ENCODE results near the gene TUBGCP5. TPM values are rescaled to one million over a fixed set of nuclear protein-coding genes. Genes with fewer than 3 reads are reported as not detected.

Gene TUBGCP5
- total RNA-seq, 2 donors from 2014 or later, result 23.0 to 24.7 TPM

DNA sequence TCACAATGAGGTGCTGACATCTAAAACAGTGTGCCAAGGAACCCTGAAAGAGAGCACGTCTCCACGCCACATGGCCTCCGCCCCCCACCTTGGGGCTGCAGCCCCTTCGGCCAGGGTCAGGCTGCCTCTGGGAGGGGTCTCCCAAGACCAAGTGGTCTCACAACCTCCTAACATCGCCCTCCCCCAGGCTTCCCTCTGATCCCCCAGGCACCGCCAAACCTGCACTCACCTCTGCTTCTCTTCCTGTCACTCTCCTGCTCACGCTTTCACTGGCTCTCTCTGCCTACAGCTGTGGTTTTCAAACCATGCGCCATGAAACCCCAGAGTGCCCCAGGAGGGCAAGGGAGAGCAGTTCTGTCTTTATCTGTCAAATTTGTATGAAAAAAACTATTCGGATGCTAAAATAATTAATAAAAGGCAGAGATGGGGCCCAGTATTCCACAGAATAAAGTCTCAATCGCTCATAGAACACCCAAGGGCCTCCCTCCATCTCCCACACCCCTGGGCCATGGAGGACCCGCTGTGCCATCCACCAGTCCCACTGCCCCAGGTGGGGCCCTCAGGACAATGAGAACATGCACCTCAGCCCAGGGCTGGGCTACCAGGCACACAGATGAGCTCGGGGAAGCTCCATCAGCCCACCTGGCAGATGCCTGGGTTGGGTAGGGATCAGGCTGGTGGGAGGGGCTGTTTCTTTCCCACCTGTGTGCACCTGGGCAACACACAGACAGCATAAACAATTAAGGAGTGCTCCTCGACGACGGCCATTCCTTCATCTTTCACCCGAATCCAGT is 80.7 kb downstream of the TUBGCP5 start:
- Histone ChIP-seq H3K9me3 (ENCODE audit: control insufficient read depth, low read length) (no peaks in the 10 kb centered on the region), H3K27me3 (ENCODE audit: control insufficient read depth, insufficient read depth, low read length, poor library complexity, severe bottlenecking) (no peaks in the 10 kb centered on the region), H3K4me3 (ENCODE audit: low read length) (no peak overlapping the region), H3K4me1 (ENCODE audit: control insufficient read depth, insufficient read depth, low read length) (no peaks in the 10 kb centered on the region), H3K27ac (ENCODE audit: low read depth, low read length) (no peak overlapping the region), H3K36me3 (ENCODE audit: control insufficient read depth, insufficient read depth, low read length) (peaks cover 5% of the 10 kb centered on the region), H3K9ac (ENCODE audit: extremely low read depth, low read length, poor library complexity, severe bottlenecking) (no peak overlapping the region)
- TF ChIP-seq CTCF (conservative IDR thresholded peaks at IDR 0.05), result no peak
- Mint-ChIP-seq H3K27ac (no peak overlapping the region), H3K36me3 (ENCODE audit: low read depth) (peaks cover 8% of the 10 kb centered on the region), H3K4me1 (peaks cover 4% of the 10 kb centered on the region), H3K27me3 (ENCODE audit: insufficient read depth) (no peaks in the 10 kb centered on the region), H3K4me3 (no peak overlapping the region), H3K9me3 (no peaks in the 10 kb centered on the region)
- no peak for DNase-seq
- 88 to 98% methylated on average over 9 to 16 of the region's 16 CpGs for WGBS, 2 experiments (ENCODE audit: insufficient coverage in 1 of 2, insufficient read length in 1 of 2)

DNA sequence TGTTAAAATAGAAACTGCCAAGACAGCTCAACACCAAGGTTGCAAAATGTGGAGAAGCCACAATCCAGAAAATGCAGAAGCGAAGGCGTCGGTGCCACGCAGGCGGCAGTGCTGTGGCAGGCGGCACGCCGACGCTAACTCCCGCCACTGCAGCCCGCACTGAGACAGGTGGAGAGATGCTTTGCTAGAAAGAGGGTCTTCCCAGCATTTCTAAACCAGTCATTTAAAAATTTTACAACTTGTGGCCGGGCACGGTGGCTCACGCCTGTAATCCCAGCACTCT is 82.5 kb downstream of the TUBGCP5 start:
- H3K36me3 ChIP-seq (ENCODE audit: control insufficient read depth, insufficient read depth, low read length), result no peaks in the 10 kb centered on the region
- H3K27ac Mint-ChIP-seq, result no peak overlapping the region
- H3K4me3 ChIP-seq (ENCODE audit: low read length), result no peak overlapping the region
- no peaks in the 10 kb centered on the region for H3K9me3 Mint-ChIP-seq
- no peak for TF ChIP-seq CTCF (conservative IDR thresholded peaks at IDR 0.05)
- H3K9ac ChIP-seq (ENCODE audit: extremely low read depth, low read length, poor library complexity, severe bottlenecking), result no peak overlapping the region
- peaks cover 16% of the 10 kb centered on the region for H3K4me1 Mint-ChIP-seq
- no peaks in the 10 kb centered on the region for H3K9me3 ChIP-seq (ENCODE audit: control insufficient read depth, low read length)
- WGBS, 2 experiments (ENCODE audit: insufficient coverage in 1 of 2, insufficient read length in 1 of 2), result 93 to 94% methylated on average over 11 to 14 of the region's 14 CpGs
- DNase-seq, result peak; percentile 20
- H3K27ac ChIP-seq (ENCODE audit: low read depth, low read length), result peak overlapping the region; percentile 72
- peaks cover 3% of the 10 kb centered on the region for H3K36me3 Mint-ChIP-seq (ENCODE audit: low read depth)
- no peaks in the 10 kb centered on the region for H3K4me1 ChIP-seq (ENCODE audit: control insufficient read depth, insufficient read depth, low read length)
- no peak overlapping the region for H3K4me3 Mint-ChIP-seq
- no peaks in the 10 kb centered on the region for H3K27me3 Mint-ChIP-seq (ENCODE audit: insufficient read depth)
- H3K27me3 ChIP-seq (ENCODE audit: control insufficient read depth, insufficient read depth, low read length, poor library complexity, severe bottlenecking), result no peaks in the 10 kb centered on the region

GRCh38 chr15:22956257-22956977 is 83.0 kb downstream of the TUBGCP5 start:
- Histone ChIP-seq H3K4me3 (ENCODE audit: low read length) (no peak overlapping the region), H3K9ac (ENCODE audit: extremely low read depth, low read length, poor library complexity, severe bottlenecking) (no peak overlapping the region), H3K27ac (ENCODE audit: low read depth, low read length) (peak overlapping the region; percentile 72), H3K9me3 (ENCODE audit: control insufficient read depth, low read length) (no peaks in the 10 kb centered on the region), H3K27me3 (ENCODE audit: control insufficient read depth, insufficient read depth, low read length, poor library complexity, severe bottlenecking) (no peaks in the 10 kb centered on the region), H3K36me3 (ENCODE audit: control insufficient read depth, insufficient read depth, low read length) (no peaks in the 10 kb centered on the region), H3K4me1 (ENCODE audit: control insufficient read depth, insufficient read depth, low read length) (no peaks in the 10 kb centered on the region)
- no peak for TF ChIP-seq CTCF (conservative IDR thresholded peaks at IDR 0.05)
- Mint-ChIP-seq H3K27me3 (ENCODE audit: insufficient read depth) (no peaks in the 10 kb centered on the region), H3K9me3 (no peaks in the 10 kb centered on the region), H3K36me3 (ENCODE audit: low read depth) (peaks cover 3% of the 10 kb centered on the region), H3K27ac (no peak overlapping the region), H3K4me3 (no peak overlapping the region), H3K4me1 (peaks cover 16% of the 10 kb centered on the region)
- DNase-seq, result peak; percentile 27
- WGBS, 2 experiments (ENCODE audit: insufficient coverage in 1 of 2, insufficient read length in 1 of 2), result 81 to 89% methylated on average over 9 to 16 of the region's 16 CpGs

Measured in endodermal cell (in vitro differentiated cells).